Fibroblast of upper back skin (primary cell): Measurements from ENCODE around the gene RFT1.
"Not testable (repeated sequence)": the region's sequence is repeated elsewhere in the genome, so short reads cannot be mapped to it uniquely, and the experiment has no call there.

Source experiments
- DNase-seq: peaks from one replicate; pipeline ENCODE4 v3.0.0-alpha.2; 2013

Gene RFT1

GRCh38 chr3:53163444-53164387 is 33.5 kb upstream of the RFT1 start:
- no peak for DNase-seq

DNA sequence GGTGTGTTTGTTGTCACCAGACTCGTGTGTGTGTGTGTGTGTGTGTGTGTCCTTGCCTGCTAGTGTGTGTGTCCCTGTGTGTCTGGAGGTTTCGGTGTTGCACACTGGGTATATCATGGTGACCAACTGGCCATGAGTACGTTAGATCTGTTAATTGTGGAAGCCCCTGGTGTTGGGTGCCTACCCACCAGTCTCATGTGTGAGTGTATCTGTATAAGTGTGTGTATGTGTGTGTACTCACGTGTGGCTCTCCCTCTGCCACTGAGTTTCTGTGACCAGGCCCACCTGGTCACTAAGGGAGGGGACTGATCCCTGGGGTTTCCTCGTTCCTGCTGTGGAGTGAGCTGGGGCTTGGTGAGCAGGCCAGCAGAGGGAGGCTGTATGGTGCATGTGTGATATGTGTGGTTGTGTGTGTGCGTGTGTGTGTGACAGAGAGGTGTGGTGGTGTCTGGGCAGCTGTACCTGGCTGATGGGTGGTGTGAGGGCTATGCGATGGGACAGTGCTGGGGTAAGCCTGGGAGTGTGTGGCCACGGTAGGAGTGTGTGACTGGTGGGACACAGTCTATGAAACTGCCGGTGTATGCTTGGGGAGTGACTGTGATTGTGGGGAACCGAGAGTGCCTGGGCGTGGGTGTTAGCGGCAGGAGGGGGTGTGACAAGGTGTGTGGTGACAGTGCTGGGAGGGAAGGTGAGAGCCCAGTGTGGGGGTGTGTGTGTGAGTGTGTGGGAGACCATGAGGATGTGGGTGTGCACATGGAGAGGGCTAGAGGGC is 32.6 kb upstream of the RFT1 start:
- no peak for DNase-seq

GRCh38 chr3:53161820-53162671 is 31.8 kb upstream of the RFT1 start:
- no peak for DNase-seq

GRCh38 chr3:53161450-53161819 is 31.2 kb upstream of the RFT1 start:
- DNase-seq: no peak

- peak; percentile 66 for DNase-seq
These were observed 30.6 kb upstream of the RFT1 start, which contains the start of gene PRKCD for GRCh38 chr3:53160660-53161449. Gene PRKCD (plus strand): TSS chr3:53161209. CDS start chr3:53178423, 17,214 bp downstream.

DNA sequence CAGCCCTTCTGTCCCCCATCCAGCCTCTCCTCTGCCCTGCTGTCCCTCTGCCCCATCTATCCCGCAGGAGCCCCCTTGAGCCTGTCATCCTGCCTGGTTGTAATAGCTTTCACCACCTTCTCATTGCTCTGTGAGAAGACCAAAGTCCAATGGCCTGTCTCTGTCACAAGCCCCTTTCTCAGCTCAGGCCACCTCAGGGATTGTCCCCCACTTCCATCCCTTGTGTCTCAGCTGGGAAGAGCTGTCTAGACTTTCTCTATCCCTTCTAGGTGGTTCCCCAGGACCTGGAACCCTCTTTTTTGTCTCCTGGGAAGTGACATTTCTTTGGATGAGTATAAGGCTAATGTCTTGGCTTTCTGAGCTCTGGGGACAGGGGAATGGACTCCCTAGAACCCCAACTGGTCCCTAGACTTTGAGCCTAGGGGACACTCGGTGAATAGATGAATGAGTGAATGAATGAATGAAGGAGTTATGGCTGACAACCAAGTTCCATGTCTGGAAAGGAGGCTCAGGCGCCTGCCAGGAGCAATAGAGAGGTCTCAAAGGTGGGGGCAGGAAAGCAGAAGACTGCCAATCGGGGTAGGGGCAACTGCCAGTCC is 29.9 kb upstream of the RFT1 start:
- no peak for DNase-seq

- no peak for DNase-seq
These were observed 29.2 kb upstream of the RFT1 start for GRCh38 chr3:53159156-53160060.

DNA sequence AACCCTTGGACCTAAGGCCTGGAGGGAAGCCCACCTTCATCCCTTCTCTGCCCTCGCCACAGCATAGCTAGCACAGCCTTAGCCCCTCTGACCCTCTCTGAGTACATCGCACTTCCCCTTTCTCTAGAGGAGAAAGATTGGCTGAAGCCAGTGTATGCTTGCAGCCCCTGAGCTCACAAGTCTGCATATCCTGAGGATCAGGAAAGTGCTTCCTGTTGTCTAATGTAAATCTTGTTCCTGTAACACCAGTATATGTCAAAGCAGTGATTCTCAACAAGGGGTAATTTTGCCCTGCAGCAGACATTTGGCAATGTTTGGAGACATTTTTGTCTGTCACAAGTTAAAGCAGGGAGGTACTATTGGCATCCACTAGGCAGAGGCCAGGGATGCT is 28.5 kb upstream of the RFT1 start:
- no peak for DNase-seq

- DNase-seq: no peak
These were observed 27.8 kb upstream of the RFT1 start for GRCh38 chr3:53157974-53158580.

DNA sequence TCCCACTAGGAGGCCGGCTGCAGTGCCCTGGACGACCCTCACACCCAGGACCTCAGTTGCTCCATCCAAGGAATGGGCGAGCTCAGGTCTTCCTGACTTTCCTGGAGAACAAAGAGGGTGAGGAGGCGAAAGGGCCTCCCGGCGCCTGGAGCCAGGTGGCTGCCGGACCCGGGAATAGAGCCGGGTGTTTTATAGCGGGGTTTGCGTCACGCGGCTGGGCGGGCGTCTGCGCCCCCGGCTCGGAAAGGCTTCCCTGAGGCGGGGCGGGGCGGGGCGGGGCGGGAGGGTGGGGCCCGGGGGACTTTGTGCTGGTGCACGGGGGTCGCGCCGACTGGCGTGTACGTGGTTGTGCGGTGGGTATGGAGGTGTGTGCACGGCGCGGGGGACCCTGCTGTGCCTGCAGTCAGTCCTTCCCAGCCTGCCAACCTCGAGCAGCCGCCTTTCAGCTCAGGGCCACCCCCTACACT is 26.2 kb upstream of the RFT1 start:
- no peak for DNase-seq

DNA sequence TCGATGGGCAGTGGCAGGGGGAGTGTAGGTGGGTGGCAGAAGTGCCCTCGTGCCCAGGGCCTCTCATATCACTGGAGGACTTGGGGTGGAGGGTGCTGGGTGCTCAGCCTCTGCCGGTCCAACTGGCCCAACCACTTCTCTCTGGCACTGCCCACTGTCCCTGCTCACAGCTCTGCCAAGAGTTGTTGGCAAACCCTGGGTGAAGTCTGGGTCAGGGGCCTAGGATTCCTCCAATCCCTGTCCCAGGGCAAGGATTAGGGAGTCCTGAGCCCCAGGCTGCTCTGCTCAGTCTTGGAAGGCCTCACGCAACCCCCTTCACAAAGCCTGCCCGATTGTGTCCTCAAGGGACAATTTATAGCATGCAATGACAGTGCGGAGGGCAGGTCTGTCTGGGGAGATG is 25.5 kb upstream of the RFT1 start:
- no peak for DNase-seq

DNA sequence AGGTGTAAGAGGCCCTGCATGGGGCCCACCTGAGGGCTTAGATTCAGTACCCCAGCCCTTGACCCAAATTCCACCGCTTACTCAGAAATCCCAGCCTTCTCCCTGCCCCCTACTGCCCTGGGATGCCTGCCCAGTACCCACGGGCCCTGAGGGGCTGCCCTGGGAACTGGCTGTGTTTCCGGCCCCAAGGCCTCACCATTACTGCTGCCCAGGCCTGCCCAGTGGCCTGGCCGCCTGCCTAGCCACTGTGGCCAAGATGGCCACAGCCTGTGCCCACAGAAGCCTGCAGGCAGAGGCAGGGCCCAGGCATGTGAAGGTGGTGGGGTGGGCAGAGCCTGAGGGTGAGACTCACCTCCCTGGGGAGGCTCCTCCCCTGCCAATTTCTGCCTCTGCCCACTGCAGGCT is 24.6 kb upstream of the RFT1 start:
- no peak for DNase-seq

GRCh38 chr3:53153980-53154379 is 23.7 kb upstream of the RFT1 start:
- no peak for DNase-seq

DNA sequence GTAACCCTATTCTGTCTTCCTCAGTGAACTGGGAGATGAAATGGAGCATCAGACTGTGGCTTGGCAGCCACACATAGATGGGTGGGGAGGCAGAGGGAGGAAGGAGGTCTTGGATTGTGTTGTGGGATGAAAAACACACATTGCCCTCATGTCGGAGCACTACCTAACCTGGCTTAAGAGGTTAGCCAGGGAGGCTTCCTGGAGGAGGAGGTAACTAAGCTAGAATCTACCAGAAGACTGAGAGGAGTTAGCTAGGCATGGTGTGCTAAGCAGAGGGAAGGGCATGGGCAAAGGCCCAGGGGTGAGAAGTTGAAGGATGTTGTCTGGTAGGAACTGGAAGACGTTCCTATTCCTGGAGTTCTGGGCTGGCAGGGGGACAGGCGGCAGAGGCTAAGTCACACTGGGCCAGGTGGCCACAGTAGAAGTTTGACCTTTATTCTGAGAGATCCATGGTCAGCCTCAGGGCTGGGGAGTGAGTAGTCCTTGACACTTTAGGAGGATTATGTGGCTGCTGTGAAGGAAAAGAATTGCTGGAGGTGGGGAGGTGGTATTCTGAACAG is 23.1 kb upstream of the RFT1 start:
- DNase-seq: no peak

- DNase-seq: no peak
These were observed 21.8 kb upstream of the RFT1 start for GRCh38 chr3:53151870-53152660.

GRCh38 chr3:53151465-53151864 is 21.2 kb upstream of the RFT1 start:
- DNase-seq: no peak

DNA sequence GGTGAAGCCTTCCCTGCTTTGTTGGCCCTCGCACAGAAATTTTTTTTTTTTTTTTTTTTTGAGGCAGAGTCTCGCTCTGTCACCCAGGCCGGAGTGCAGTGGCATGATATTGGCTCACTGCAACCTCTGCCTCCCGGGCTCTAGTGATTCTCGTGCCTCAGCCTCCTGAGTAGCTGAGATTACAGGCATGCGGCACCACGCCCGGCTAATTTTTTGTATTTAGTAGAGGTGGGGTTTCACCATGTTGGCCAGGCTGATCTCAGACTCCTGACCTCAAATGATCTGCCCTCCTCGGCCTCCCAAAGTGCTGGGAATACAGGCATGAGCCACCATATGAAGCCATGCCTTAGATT is 20.8 kb upstream of the RFT1 start:
- not testable (repeated sequence) for DNase-seq

DNA sequence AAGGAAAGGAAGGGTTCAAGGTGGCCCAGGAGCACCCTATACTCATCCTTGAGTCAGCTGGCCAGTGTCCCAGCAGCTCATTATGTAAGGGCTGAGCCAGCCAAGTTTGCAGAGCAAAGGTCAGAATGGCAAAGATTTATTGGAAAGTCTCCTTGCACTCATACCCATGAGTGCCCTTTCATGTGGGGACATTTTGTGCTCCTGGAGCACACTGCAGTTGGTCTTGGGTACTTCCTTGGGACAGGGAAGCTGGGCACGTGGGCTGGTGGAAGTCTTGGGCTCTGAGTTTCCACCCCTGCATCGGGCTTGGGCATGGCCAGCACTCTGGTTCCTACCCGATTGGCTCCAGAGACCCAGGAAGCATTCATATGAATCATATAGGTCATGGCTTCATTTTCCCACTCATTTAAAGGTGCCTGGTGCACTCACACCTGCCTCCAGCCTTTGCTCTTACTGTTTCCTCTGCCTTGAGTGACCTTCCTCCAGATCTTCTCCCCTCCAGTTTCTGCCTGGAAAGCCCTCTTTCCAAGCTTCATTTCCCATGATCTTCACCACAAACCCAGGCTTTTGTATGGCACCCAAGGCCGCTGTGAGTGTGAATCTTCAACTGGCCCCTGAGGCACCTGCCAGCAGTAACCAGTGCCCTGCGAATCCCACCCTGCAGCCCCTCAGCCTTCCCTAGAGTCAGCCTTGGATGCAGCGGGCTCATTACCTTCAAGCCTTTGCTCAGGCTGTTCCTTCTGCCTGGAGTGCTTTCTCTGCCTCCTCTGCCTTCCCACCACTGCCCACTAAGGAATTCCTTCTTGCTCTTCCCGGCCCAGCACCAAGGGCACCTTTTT is 20.2 kb upstream of the RFT1 start:
- no peak for DNase-seq
